NB4 (cell line): ENCODE data around the gene IL6.
"Not testable (repeated sequence)": the region's sequence is repeated elsewhere in the genome, so short reads cannot be mapped to it uniquely, and the experiment has no call there.

Source experiments
- DNase-seq: peaks from one replicate; pipeline ENCODE4 v3.0.0; 2010; ENCODE audit warnings: low read depth
- H3K4me3 ChIP-seq: one replicate; pipeline ENCODE4 v1.5.1; 2011; ENCODE audit warnings: mild to moderate bottlenecking, low read depth, low read length, moderate library complexity
- CTCF ChIP-seq: IDR thresholded peaks from one replicate; pipeline ENCODE4 v1.5.1; 2012; ENCODE audit warnings: low read depth, low read length
- MAX ChIP-seq: IDR thresholded peaks from 2 replicates; pipeline ENCODE4 v1.6.1; 2011; ENCODE audit warnings: low read depth, low read length
- MYC ChIP-seq: IDR thresholded peaks from 2 replicates; pipeline ENCODE4 v1.6.1; 2011; ENCODE audit warnings: low read depth, low read length
- POLR2A ChIP-seq: IDR thresholded peaks from 2 replicates; pipeline ENCODE4 v1.6.1; 2011; ENCODE audit warnings: mild to moderate bottlenecking; ENCODE audit not compliant: insufficient read length; ENCODE audit errors: extremely low read depth

IL6 gene

GRCh38 chr7:22726907-22727713 is at the start of gene IL6:
Gene IL6, plus strand, starts transcription at chr7:22727200. Its CDS starts 63 bp downstream, at chr7:22727263.
- no peak within 1 kb of the TSS for H3K4me3 ChIP-seq
- peak; percentile 46 for DNase-seq
- TF ChIP-seq POLR2A (no peak), MAX (no peak), CTCF (no peak), MYC (no peak)

GRCh38 chr7:22677263-22677662 is 49.7 kb upstream of the IL6 start:
- DNase-seq, H3K4me3 ChIP-seq: not testable (repeated sequence)

- no peak for DNase-seq
- H3K4me3 ChIP-seq: no peak overlapping the region
- TF ChIP-seq POLR2A: no peak
- TF ChIP-seq CTCF: no peak
- TF ChIP-seq MAX: no peak
Observed at GRCh38 chr7:22677680-22678079, 49.3 kb upstream of the IL6 start.

GRCh38 chr7:22680482-22680911 is 46.5 kb upstream of the IL6 start:
- TF ChIP-seq MYC (no peak), MAX (no peak), POLR2A (no peak), CTCF (no peak)
- no peak overlapping the region for H3K4me3 ChIP-seq
- no peak for DNase-seq

DNA sequence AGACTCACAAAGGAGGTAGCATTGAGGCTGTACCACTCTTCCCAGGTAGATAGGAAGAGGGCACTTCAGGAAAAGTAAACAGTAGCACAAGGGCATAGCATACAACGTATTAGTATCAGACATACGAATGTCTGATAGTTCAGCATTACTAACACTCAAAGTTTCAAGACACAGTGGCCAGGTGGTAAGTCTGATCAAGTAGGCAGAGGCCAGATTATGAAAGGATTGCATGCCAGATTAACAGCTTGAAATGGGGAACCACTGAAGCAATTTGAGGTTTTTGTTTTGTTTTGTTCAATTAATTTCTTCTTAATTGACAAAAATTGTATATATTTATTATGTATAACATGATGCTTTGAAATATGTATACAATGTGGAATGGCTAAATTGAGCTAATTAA is 45.7 kb upstream of the IL6 start:
- no peak for DNase-seq
- H3K4me3 ChIP-seq: no peak overlapping the region
- TF ChIP-seq MYC (no peak), POLR2A (no peak), CTCF (no peak)

DNA sequence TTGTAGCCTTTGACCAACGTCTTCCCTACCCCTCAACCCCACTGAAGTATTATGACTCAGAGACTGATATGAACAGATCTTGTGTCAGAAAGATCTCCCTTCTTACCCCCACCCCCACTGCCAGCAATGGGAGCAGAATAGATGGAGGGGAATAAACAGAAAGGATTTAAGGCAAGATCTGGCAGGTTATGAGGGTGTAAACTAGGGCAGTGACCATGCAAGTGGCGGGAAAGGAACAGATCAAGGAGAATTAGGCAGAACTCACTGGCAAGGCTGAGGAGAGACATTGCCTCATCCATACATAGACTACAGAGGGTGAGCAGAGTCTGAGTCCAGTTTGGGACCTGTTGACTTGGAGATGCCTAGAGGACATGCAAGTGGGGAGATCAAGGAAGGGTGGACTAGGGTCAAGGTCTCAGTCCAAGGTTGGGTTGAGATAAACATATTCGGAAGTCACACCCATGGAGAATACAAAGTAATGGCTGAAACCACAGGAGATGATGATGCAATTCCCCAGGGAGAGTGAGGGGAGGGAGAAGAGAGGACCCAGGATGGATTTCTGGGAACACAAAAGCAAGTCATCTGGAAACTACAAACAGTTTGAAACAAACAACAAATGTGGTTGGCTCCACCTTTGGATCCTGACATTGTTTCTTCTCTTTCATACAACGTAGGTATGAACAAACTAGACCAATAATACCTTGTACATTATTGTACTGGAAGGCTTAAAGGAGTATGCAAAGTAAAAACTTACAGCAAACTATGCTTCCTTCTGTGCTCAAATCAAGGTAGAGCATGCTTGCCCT is 44.9 kb upstream of the IL6 start:
- peak; percentile 36 for DNase-seq
- no peak overlapping the region for H3K4me3 ChIP-seq
- TF ChIP-seq MAX (no peak), CTCF (no peak), POLR2A (no peak), MYC (no peak)
